KMS-11 (cell line): ENCODE measurements around the gene SLC9A4.

Source experiments
- H2AFZ ChIP-seq: fragments of 200-600 bp; sonication (generic); 2 replicates; pipeline ENCODE4 v1.6.1; 2016; ENCODE audit warnings: antibody characterized with exemption, mixed run types, low read depth
- H3K27ac ChIP-seq: fragments of 200-600 bp; sonication (generic); 2 replicates; pipeline ENCODE4 v1.6.1; 2016; ENCODE audit warnings: mild to moderate bottlenecking, mixed run types
- H3K27me3 ChIP-seq: fragments of 200-600 bp; sonication (generic); 2 replicates; pipeline ENCODE4 v1.6.1; 2017; ENCODE audit warnings: mild to moderate bottlenecking, low read depth, mixed run types, moderate library complexity; ENCODE audit not compliant: insufficient read depth
- H3K36me3 ChIP-seq: fragments of 200-600 bp; sonication (generic); 2 replicates; pipeline ENCODE4 v1.6.1; 2017; ENCODE audit warnings: mild to moderate bottlenecking, mixed run types; ENCODE audit not compliant: insufficient read depth
- H3K4me1 ChIP-seq: fragments of 200-600 bp; sonication (generic); 2 replicates; pipeline ENCODE4 v1.6.1; 2016; ENCODE audit warnings: mild to moderate bottlenecking, low read depth, mixed run types; ENCODE audit not compliant: poor library complexity, severe bottlenecking
- H3K4me2 ChIP-seq: fragments of 200-600 bp; sonication (generic); 2 replicates; pipeline ENCODE4 v1.7.0; 2016; ENCODE audit warnings: mild to moderate bottlenecking, mixed run types
- H3K4me3 ChIP-seq: fragments of 200-600 bp; sonication (generic); IDR thresholded peaks from 2 replicates; pipeline ENCODE4 v1.6.1; 2017; ENCODE audit warnings: low read depth, low read length, mixed read lengths; ENCODE audit not compliant: insufficient read depth
- H3K79me2 ChIP-seq: fragments of 200-600 bp; sonication (generic); 2 replicates; pipeline ENCODE4 v1.6.1; 2016; ENCODE audit warnings: low read depth, mixed run types; ENCODE audit not compliant: insufficient read depth
- H3K9ac ChIP-seq: fragments of 200-600 bp; sonication (generic); 2 replicates; pipeline ENCODE4 v1.6.1; 2016; ENCODE audit warnings: mild to moderate bottlenecking, mixed run types
- H4K20me1 ChIP-seq: fragments of 200-600 bp; sonication (generic); 2 replicates; pipeline ENCODE4 v1.6.1; 2016; ENCODE audit warnings: mild to moderate bottlenecking, mixed run types; ENCODE audit not compliant: insufficient read depth
- CTCF ChIP-seq: fragments of 200-600 bp; sonication (generic); conservative IDR thresholded peaks from 2 replicates; pipeline ENCODE4 v1.6.1; 2017; ENCODE audit warnings: low read depth, mild to moderate bottlenecking, antibody characterized with exemption, low read length, moderate library complexity, mixed read lengths

SLC9A4 gene

GRCh38 chr2:102575888-102576287, 102.9 kb downstream of the SLC9A4 start:
- no peak overlapping the region for H3K4me2 ChIP-seq
- H3K4me1 ChIP-seq, result no peaks in the 10 kb centered on the region
- H2AFZ ChIP-seq, result no peak overlapping the region
- no peaks in the 10 kb centered on the region for H4K20me1 ChIP-seq
- no peak for TF ChIP-seq CTCF
- no peak overlapping the region for H3K27ac ChIP-seq
- no peaks in the 10 kb centered on the region for H3K36me3 ChIP-seq
- no peaks in the 10 kb centered on the region for H3K27me3 ChIP-seq
- no peak overlapping the region for H3K4me3 ChIP-seq
- H3K9ac ChIP-seq, result no peak overlapping the region
- no peaks in the 10 kb centered on the region for H3K79me2 ChIP-seq

- Histone ChIP-seq H2AFZ (no peak overlapping the region), H3K27ac (no peak overlapping the region), H3K9ac (no peak overlapping the region), H3K4me1 (peaks cover 4% of the 10 kb centered on the region), H4K20me1 (no peaks in the 10 kb centered on the region), H3K36me3 (no peaks in the 10 kb centered on the region), H3K4me3 (no peak overlapping the region), H3K4me2 (no peak overlapping the region), H3K27me3 (no peaks in the 10 kb centered on the region), H3K79me2 (no peaks in the 10 kb centered on the region)
- no peak for TF ChIP-seq CTCF
Measured at GRCh38 chr2:102578376-102578775, 105.3 kb downstream of the SLC9A4 start.

GRCh38 chr2:102581911-102582310, 108.9 kb downstream of the SLC9A4 start:
- no peaks in the 10 kb centered on the region for H4K20me1 ChIP-seq
- no peaks in the 10 kb centered on the region for H3K36me3 ChIP-seq
- TF ChIP-seq CTCF, result no peak
- H3K27me3 ChIP-seq, result no peaks in the 10 kb centered on the region
- H3K9ac ChIP-seq, result no peak overlapping the region
- no peak overlapping the region for H3K27ac ChIP-seq
- H3K4me2 ChIP-seq, result 0 out of 2 replicates have a peak overlapping the region, but pooled peaks have one; percentile 27
- H3K4me3 ChIP-seq, result no peak overlapping the region
- peak overlapping the region; percentile 30; the same call in 1 of the 2 replicates for H2AFZ ChIP-seq
- H3K4me1 ChIP-seq, result peaks cover 4% of the 10 kb centered on the region
- no peaks in the 10 kb centered on the region for H3K79me2 ChIP-seq

- no peak for TF ChIP-seq CTCF
- Histone ChIP-seq H3K27me3 (no peaks in the 10 kb centered on the region), H2AFZ (no peak overlapping the region), H3K9ac (no peak overlapping the region), H4K20me1 (no peaks in the 10 kb centered on the region), H3K36me3 (no peaks in the 10 kb centered on the region), H3K79me2 (no peaks in the 10 kb centered on the region), H3K4me1 (peaks cover 4% of the 10 kb centered on the region), H3K4me3 (no peak overlapping the region), H3K4me2 (no peak overlapping the region), H3K27ac (no peak overlapping the region)
Measured at GRCh38 chr2:102582845-102583244, 109.8 kb downstream of the SLC9A4 start.
